IgD-negative memory B cell (primary cell): ENCODE data around the gene METTL22. TPM values are rescaled to one million over a fixed set of nuclear protein-coding genes. Genes with fewer than 3 reads are reported as not detected.

Source experiments
- H3K27ac Mint-ChIP-seq, 3 donors: one replicate each; pipeline ENCODE4 v1.8.0; 2020 to 2022; ENCODE audit warnings: mild to moderate bottlenecking in 3 of 3, mixed read lengths in 3 of 3, moderate library complexity in 1 of 3
- H3K27me3 Mint-ChIP-seq: one replicate; pipeline ENCODE4 v1.8.0; 2021; ENCODE audit warnings: mixed read lengths
- H3K36me3 Mint-ChIP-seq: one replicate; pipeline ENCODE4 v1.8.0; 2020; ENCODE audit warnings: mild to moderate bottlenecking, mixed read lengths
- H3K4me1 Mint-ChIP-seq, 3 donors: one replicate each; pipeline ENCODE4 v1.8.0; 2020 to 2022; ENCODE audit warnings: mixed read lengths in 3 of 3, mild to moderate bottlenecking in 1 of 3
- H3K4me3 Mint-ChIP-seq, 4 donors: one replicate each; pipeline ENCODE4 v1.8.0; 2020 to 2022; ENCODE audit warnings: mild to moderate bottlenecking in 4 of 4, mixed read lengths in 4 of 4, moderate library complexity in 3 of 4
- H3K9me3 Mint-ChIP-seq, 3 donors: one replicate each; pipeline ENCODE4 v1.8.0; 2020 to 2021; ENCODE audit warnings: mixed read lengths in 3 of 3, mild to moderate bottlenecking in 1 of 3
- polyA plus RNA-seq: library from polyadenylated mRNA; unstranded; fragments of 300-500 nt; fragmentation: Illumina TruSeq; gene quantifications from one replicate; pipeline ENCODE4 v1.2.3, GENCODE V29; 2021

The METTL22 gene
- polyA plus RNA-seq, 1 donor from 2014 or later, result 17.5 TPM

DNA sequence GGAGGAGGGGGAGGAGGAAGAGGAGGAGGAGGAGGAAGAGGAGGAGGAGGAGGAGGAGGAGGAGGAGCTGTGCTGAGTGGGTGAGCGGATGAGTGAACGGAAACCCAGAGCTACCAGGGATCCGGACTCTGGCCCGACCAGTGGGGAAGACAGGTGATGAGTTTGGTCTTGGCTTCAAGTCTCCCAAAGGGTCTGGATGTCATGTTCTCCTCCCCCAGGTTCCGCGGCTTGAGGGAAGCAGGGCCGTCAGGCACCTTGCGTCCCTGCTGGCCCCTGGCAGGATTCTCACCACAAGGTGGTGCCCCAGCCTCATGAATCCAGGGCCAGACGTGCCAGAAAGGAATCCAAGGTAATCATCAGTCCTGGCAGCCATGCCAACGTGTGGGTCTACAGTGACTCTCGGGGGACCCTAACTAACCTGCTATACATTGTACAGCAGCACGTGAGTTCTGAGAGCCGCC, 39.4 kb downstream of the METTL22 start:
- Mint-ChIP-seq H3K36me3 (no peaks in the 10 kb centered on the region), H3K27ac (no peak overlapping the region), H3K27me3 (no peaks in the 10 kb centered on the region), H3K9me3 (no peaks in the 10 kb centered on the region), H3K4me1 (peaks cover 0 to 2% (median 0%) of the 10 kb centered on the region in 3 donors), H3K4me3 (no peak overlapping the region)

GRCh38 chr16:8661703-8662102, 40.2 kb downstream of the METTL22 start:
- H3K4me1 Mint-ChIP-seq, result peaks cover 0 to 2% (median 0%) of the 10 kb centered on the region in 3 donors
- H3K27me3 Mint-ChIP-seq, result no peaks in the 10 kb centered on the region
- H3K27ac Mint-ChIP-seq, result no peak overlapping the region
- H3K9me3 Mint-ChIP-seq, result no peaks in the 10 kb centered on the region
- H3K4me3 Mint-ChIP-seq, result no peak overlapping the region
- H3K36me3 Mint-ChIP-seq, result no peaks in the 10 kb centered on the region

- Mint-ChIP-seq H3K27ac (no peak overlapping the region), H3K4me1 (peaks cover 0 to 2% (median 0%) of the 10 kb centered on the region in 3 donors), H3K4me3 (no peak overlapping the region), H3K36me3 (no peaks in the 10 kb centered on the region), H3K9me3 (no peaks in the 10 kb centered on the region), H3K27me3 (no peaks in the 10 kb centered on the region)
Observed at GRCh38 chr16:8663192-8664089, 41.9 kb downstream of the METTL22 start.

GRCh38 chr16:8665529-8665928, 44.0 kb downstream of the METTL22 start:
- no peaks in the 10 kb centered on the region for H3K36me3 Mint-ChIP-seq
- H3K9me3 Mint-ChIP-seq, result no peaks in the 10 kb centered on the region
- H3K27ac Mint-ChIP-seq, result no peak overlapping the region
- H3K4me1 Mint-ChIP-seq, result peaks cover 0 to 2% (median 0%) of the 10 kb centered on the region in 3 donors
- no peaks in the 10 kb centered on the region for H3K27me3 Mint-ChIP-seq
- H3K4me3 Mint-ChIP-seq, result no peak overlapping the region

- peaks cover 1% of the 10 kb centered on the region for H3K36me3 Mint-ChIP-seq
- no peaks in the 10 kb centered on the region for H3K4me1 Mint-ChIP-seq
- H3K27me3 Mint-ChIP-seq, result no peaks in the 10 kb centered on the region
- H3K27ac Mint-ChIP-seq, result no peak overlapping the region
- H3K9me3 Mint-ChIP-seq, result no peaks in the 10 kb centered on the region
- no peak overlapping the region for H3K4me3 Mint-ChIP-seq
Observed at GRCh38 chr16:8667492-8667891, 46.0 kb downstream of the METTL22 start.

GRCh38 chr16:8668113-8668512, 46.6 kb downstream of the METTL22 start:
- no peak overlapping the region for H3K27ac Mint-ChIP-seq
- no peaks in the 10 kb centered on the region for H3K9me3 Mint-ChIP-seq
- H3K36me3 Mint-ChIP-seq, result peaks cover 1% of the 10 kb centered on the region
- H3K4me3 Mint-ChIP-seq, result no peak overlapping the region
- no peaks in the 10 kb centered on the region for H3K27me3 Mint-ChIP-seq
- no peaks in the 10 kb centered on the region for H3K4me1 Mint-ChIP-seq

- Mint-ChIP-seq H3K36me3 (peaks cover 1% of the 10 kb centered on the region), H3K9me3 (no peaks in the 10 kb centered on the region), H3K4me1 (peaks cover 3 to 5% (median 4%) of the 10 kb centered on the region in 3 donors), H3K4me3 (no peak overlapping the region), H3K27ac (no peak overlapping the region), H3K27me3 (no peaks in the 10 kb centered on the region)
Observed at GRCh38 chr16:8669481-8669880, 48.0 kb downstream of the METTL22 start.

DNA sequence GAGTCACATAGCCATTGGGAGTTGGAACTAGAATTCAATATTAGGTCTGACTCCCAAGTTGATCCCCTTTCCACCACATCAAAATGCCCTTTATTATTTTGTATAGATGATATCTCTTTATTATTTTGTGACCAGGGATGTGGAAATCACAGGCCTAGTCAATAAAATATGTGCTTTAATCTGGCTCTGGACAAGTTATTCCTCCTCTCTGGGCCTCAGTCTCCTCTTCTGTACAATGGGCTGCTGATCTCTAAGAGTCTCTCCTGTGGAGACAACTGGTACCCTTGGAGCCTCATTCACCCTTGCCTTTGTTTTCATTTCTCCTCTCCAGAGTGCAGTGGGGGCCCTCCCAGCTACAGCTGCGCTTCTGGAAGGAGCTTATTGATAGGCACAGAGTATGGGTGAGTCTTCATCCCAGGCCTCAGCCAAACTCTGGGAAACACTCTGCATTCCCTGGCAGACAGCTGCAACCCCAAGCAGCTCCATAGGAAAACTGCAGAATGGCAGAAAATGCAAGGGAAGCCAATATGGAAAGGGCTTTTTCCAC, 48.6 kb downstream of the METTL22 start:
- peaks cover 1% of the 10 kb centered on the region for H3K36me3 Mint-ChIP-seq
- no peaks in the 10 kb centered on the region for H3K27me3 Mint-ChIP-seq
- H3K4me1 Mint-ChIP-seq, result peaks cover 5 to 9% (median 5%) of the 10 kb centered on the region in 3 donors
- H3K9me3 Mint-ChIP-seq, result no peaks in the 10 kb centered on the region
- H3K27ac Mint-ChIP-seq, result peak overlapping the region in 1 of 3 donors; percentile 39
- H3K4me3 Mint-ChIP-seq, result peak overlapping the region in 1 of 4 donors; percentile 38

- H3K36me3 Mint-ChIP-seq, result peaks cover 1% of the 10 kb centered on the region
- peak overlapping the region; percentile 84 to 94 (median 92) for H3K4me3 Mint-ChIP-seq
- H3K9me3 Mint-ChIP-seq, result peaks cover 0 to 2% (median 0%) of the 10 kb centered on the region in 3 donors
- peaks cover 5 to 16% (median 15%) of the 10 kb centered on the region in 3 donors for H3K4me1 Mint-ChIP-seq
- no peaks in the 10 kb centered on the region for H3K27me3 Mint-ChIP-seq
- H3K27ac Mint-ChIP-seq, result peak overlapping the region in 1 of 3 donors; percentile 63
Observed at GRCh38 chr16:8673611-8674412, 52.3 kb downstream of the METTL22 start.

GRCh38 chr16:8674413-8675022, 53.0 kb downstream of the METTL22 start, which contains the start of gene ABAT:
TSS of gene ABAT (plus strand) at chr16:8674617. CDS start at chr16:8735740, 61,123 bp downstream.
- Mint-ChIP-seq H3K9me3 (peaks cover 0 to 2% (median under 1%) of the 10 kb centered on the region in 3 donors), H3K36me3 (peaks cover 4% of the 10 kb centered on the region), H3K4me3 (peak within 1 kb of the TSS; percentile 84 to 94 (median 92)), H3K4me1 (peaks cover 5 to 16% (median 15%) of the 10 kb centered on the region in 3 donors), H3K27me3 (no peaks in the 10 kb centered on the region), H3K27ac (peak within 1 kb of the TSS; percentile 17 to 87 (median 63))

- Mint-ChIP-seq H3K4me3 (peak overlapping the region; percentile 84 to 94 (median 92)), H3K36me3 (peaks cover 9% of the 10 kb centered on the region), H3K27me3 (peaks cover 3% of the 10 kb centered on the region), H3K4me1 (peaks cover 11 to 22% (median 18%) of the 10 kb centered on the region in 3 donors), H3K9me3 (peaks cover 2 to 8% (median 4%) of the 10 kb centered on the region in 3 donors), H3K27ac (peak overlapping the region in 2 of 3 donors; percentile 56 to 87)
Observed at GRCh38 chr16:8675183-8676159, 54.0 kb downstream of the METTL22 start.

- H3K9me3 Mint-ChIP-seq, result peaks cover 2 to 8% (median 4%) of the 10 kb centered on the region in 3 donors
- peak overlapping the region; percentile 20 to 94 (median 58) for H3K4me3 Mint-ChIP-seq
- H3K4me1 Mint-ChIP-seq, result peaks cover 16 to 26% (median 21%) of the 10 kb centered on the region in 3 donors
- H3K36me3 Mint-ChIP-seq, result peaks cover 9% of the 10 kb centered on the region
- no peak overlapping the region for H3K27ac Mint-ChIP-seq
- peaks cover 3% of the 10 kb centered on the region for H3K27me3 Mint-ChIP-seq
Observed at GRCh38 chr16:8676160-8676547, 54.7 kb downstream of the METTL22 start.

DNA sequence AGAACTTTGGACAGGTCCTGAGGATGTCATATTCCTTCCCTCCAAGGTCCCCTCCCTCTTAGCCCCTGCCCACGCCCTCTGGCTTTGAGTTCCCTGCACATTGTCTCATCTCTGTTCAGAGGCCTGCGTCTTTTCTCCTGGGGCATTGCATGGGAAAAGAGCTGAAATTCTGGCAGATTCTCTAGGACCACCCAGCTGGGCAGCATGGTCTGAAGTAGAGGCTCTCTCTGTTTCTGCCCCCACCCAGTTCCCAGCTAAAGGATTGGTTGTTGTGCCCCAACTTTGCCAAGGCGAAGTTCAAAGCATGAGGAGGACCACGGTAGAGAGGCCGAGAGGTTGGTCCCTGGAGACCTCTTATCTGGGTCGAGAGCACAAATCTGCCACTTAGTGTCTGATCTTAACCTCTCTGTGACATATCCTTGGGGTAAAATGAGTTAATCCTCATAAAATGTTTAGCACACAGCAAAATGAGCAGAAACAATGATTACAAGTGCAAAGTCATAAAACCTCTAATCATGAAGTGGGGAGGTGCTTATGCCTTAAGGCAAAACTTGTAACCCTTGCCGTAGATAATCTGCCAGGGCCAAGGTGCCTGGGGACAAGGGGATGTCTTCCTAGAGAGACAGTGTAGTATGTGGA, 55.4 kb downstream of the METTL22 start:
- peaks cover 3% of the 10 kb centered on the region for H3K27me3 Mint-ChIP-seq
- H3K9me3 Mint-ChIP-seq, result peaks cover 2 to 8% (median 4%) of the 10 kb centered on the region in 3 donors
- peak overlapping the region in 2 of 4 donors; percentile 57 to 65 for H3K4me3 Mint-ChIP-seq
- peaks cover 9% of the 10 kb centered on the region for H3K36me3 Mint-ChIP-seq
- H3K27ac Mint-ChIP-seq, result no peak overlapping the region
- H3K4me1 Mint-ChIP-seq, result peaks cover 18 to 26% (median 23%) of the 10 kb centered on the region in 3 donors
